ENCODE results near the gene CETP. TPM values are rescaled to one million over a fixed set of nuclear protein-coding genes. Genes with fewer than 3 reads are reported as not detected.
"Not testable (repeated sequence)": the region's sequence is repeated elsewhere in the genome, so short reads cannot be mapped to it uniquely, and the experiment has no call there.

Gene CETP
- total RNA-seq, 4 donors from 2014 or later = not detected

DNA sequence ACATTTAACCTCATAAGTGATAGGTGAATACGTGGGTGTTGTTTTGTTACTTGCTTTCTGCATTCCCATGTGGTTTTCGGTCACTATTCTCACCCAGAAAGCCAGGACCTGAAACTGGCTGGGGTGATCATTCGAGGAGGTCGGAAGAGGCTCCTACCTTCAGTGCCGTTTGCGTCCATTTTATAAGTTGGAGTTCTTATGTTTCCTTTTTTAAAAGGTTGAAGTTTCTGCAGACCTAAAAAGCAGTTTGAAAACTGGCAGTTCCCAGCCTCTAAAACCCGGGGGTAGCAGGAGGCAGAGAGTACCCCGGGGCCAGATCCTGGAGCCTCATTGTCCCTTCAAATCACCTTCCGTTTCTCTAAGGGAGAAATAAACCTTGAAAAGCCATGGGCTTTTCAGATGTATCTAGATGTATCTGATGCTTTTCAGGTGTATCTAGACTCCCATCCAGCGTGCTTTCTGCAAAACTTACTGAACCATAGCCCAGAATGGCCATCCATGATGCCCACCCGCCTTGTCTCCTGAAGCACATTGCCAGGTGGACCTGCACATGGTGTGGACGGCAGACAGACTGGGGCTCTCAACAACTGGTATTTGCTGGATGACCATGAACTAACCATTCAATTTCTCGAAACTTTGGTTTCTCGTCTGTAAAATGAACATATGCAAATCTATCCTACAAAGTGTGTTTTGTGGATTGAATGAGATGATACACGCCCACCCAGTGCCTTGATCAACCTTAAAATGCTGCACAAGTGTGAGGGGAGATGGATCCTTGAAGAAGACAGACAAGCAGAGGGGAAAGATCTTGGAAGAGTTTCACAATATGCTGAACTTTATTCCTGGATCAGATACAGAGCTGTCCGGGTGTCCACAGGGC is 28.9 kb downstream of the CETP start:
- WGBS, 2 donors = 81 to 84% methylated on average over 16 of the region's 16 CpGs
- Histone ChIP-seq H3K36me3 (no peaks in the 10 kb centered on the region), H3K4me3 (peak overlapping the region in 3 of 4 donors; percentile 47 to 74 (median 63)), H3K27me3 (no peaks in the 10 kb centered on the region), H3K27ac (peak overlapping the region in 2 of 4 donors; percentile 88 to 93), H3K9me3 (no peaks in the 10 kb centered on the region), H3K4me1 (peaks cover 0 to 56% (median 19%) of the 10 kb centered on the region in 4 donors)
- no peak for TF ChIP-seq POLR2A (IDR thresholded peaks at IDR 0.05)
- TF ChIP-seq EP300 (IDR thresholded peaks at IDR 0.05) = no peak
- TF ChIP-seq, protein P1, sequence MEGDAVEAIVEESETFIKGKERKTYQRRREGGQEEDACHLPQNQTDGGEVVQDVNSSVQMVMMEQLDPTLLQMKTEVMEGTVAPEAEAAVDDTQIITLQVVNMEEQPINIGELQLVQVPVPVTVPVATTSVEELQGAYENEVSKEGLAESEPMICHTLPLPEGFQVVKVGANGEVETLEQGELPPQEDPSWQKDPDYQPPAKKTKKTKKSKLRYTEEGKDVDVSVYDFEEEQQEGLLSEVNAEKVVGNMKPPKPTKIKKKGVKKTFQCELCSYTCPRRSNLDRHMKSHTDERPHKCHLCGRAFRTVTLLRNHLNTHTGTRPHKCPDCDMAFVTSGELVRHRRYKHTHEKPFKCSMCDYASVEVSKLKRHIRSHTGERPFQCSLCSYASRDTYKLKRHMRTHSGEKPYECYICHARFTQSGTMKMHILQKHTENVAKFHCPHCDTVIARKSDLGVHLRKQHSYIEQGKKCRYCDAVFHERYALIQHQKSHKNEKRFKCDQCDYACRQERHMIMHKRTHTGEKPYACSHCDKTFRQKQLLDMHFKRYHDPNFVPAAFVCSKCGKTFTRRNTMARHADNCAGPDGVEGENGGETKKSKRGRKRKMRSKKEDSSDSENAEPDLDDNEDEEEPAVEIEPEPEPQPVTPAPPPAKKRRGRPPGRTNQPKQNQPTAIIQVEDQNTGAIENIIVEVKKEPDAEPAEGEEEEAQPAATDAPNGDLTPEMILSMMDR (IDR thresholded peaks at IDR 0.05) = no peak
- DNase-seq (ENCODE audit: low spot score in 2 of 2) = no peak

DNA sequence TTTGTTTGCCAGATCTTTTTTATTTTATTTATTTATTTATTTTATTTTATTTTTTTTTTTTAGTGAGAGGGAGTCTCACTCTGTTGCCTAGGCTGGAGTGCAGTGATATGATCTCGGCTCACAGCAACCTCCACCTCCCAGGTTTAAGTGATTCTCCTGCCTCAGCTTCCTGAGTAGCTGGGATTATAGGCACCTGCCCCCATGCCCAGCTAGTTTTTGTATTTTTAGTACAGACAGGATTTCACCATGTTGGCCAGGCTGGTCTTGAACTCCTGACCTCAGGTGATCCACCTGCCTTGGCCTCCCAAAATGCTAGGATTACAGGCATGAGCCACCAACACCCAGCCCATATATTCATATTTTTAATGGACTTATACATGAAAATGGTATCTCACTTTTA is 30.7 kb downstream of the CETP start:
- WGBS, 2 donors = 95 to 100% methylated on average over 1 of the region's 1 CpG
- H3K9me3 ChIP-seq; H3K36me3 ChIP-seq; H3K27me3 ChIP-seq; H3K4me3 ChIP-seq; DNase-seq (ENCODE audit: low spot score in 2 of 2): not testable (repeated sequence)
- Histone ChIP-seq H3K4me1 (peaks cover 0 to 42% (median 14%) of the 10 kb centered on the region in 4 donors), H3K27ac (peak overlapping the region in 1 of 4 donors; percentile 21)

DNA sequence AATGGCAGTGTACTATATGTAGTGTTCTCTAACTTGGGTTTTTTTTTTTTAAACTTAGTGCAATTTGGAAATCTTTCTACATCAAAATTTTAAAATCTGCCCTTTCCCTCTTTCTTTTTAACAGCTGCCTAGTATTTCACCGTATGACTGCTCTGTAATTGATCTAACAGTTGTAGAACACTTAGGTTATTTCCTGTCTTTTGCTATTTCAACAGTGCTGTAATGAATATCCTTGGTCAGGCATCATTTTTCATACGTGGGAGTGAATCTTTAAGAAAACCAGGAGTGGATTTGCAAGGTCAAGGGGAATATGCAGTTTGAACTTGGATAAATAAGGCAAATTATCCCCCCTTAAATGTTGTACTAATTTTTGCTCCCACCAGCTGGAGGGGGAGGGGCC is 31.5 kb downstream of the CETP start:
- Histone ChIP-seq H3K9me3 (no peaks in the 10 kb centered on the region), H3K4me3 (no peak overlapping the region), H3K27me3 (no peaks in the 10 kb centered on the region), H3K36me3 (no peaks in the 10 kb centered on the region), H3K27ac (no peak overlapping the region), H3K4me1 (peaks cover 0 to 34% (median 14%) of the 10 kb centered on the region in 4 donors)
- no peak for DNase-seq (ENCODE audit: low spot score in 2 of 2)
- 43 to 44% methylated on average over 2 of the region's 2 CpGs for WGBS, 2 donors
- TF ChIP-seq EP300 (IDR thresholded peaks at IDR 0.05) (no peak), POLR2A (IDR thresholded peaks at IDR 0.05) (no peak)
- TF ChIP-seq, protein P1 (IDR thresholded peaks at IDR 0.05) = no peak

DNA sequence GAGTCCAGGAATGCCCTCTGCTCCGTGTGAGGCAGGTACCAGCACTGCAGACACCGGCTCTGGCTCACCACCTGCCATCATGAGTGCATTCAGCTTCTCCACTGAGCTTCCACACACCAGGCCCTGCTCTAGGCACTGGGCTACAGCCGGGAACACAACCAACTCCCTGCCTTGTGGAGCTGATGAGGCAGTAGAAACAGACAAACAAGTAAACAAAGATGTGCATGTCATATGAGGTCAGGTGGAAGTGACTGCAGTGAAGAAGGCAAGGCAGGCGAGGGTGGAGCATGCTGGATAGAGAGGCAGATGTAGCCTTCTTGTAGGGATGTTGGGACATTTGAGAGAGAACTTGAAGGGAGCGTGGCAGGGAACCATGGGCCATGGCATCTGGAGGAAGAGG is 32.6 kb downstream of the CETP start:
- H3K4me1 ChIP-seq = peaks cover 0 to 26% (median 11%) of the 10 kb centered on the region in 4 donors
- no peaks in the 10 kb centered on the region for H3K9me3 ChIP-seq
- no peaks in the 10 kb centered on the region for H3K27me3 ChIP-seq
- TF ChIP-seq, protein P1 (IDR thresholded peaks at IDR 0.05) = no peak
- TF ChIP-seq POLR2A (IDR thresholded peaks at IDR 0.05) (no peak), EP300 (IDR thresholded peaks at IDR 0.05) (no peak)
- no peak overlapping the region for H3K27ac ChIP-seq
- no peaks in the 10 kb centered on the region for H3K36me3 ChIP-seq
- DNase-seq (ENCODE audit: low spot score in 2 of 2) = no peak
- no peak overlapping the region for H3K4me3 ChIP-seq
- 78 to 79% methylated on average over 5 of the region's 5 CpGs for WGBS, 2 donors

DNA sequence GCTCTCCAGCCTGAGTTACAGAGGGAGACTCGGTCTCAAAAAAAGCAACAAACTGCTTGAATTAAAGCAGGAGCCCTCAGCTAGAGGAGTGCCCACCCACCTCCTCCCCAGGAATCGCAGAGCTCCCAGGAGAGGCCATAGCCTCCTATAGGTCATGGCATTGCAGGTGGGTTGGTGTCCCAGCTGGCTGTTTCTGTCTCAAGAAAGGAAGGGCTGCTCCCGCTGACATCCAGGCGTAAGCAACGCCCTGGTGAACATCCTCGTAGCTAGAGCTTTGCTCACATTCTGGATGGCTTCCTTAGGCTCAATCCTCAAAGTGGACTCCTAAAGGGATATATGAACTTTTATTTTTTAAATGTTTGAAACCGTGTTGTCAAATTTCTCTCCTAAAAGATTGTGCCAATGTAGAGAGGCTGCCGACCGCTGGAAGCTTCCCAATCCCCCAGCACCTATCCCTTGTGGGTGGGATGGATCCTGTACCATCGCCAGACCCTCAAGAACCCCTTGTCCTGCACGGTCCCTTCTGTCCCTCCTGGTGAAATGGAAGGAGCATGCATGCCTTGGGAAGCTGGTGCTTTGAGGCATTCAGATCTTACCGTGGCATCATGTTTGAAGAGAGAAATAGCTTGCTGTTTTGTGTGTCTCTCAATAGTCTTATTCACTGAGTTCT is 33.5 kb downstream of the CETP start:
- Histone ChIP-seq H3K36me3 (no peaks in the 10 kb centered on the region), H3K4me1 (peaks cover 0 to 26% (median 9%) of the 10 kb centered on the region in 4 donors), H3K27me3 (no peaks in the 10 kb centered on the region), H3K9me3 (no peaks in the 10 kb centered on the region), H3K27ac (no peak overlapping the region), H3K4me3 (no peak overlapping the region)
- TF ChIP-seq POLR2A (IDR thresholded peaks at IDR 0.05) (no peak), EP300 (IDR thresholded peaks at IDR 0.05) (no peak)
- TF ChIP-seq, protein P1 (IDR thresholded peaks at IDR 0.05) = no peak
- no peak for DNase-seq (ENCODE audit: low spot score in 2 of 2)
- WGBS, 2 donors = 75 to 76% methylated on average over 12 of the region's 12 CpGs
